K562 (cell line): ENCODE data around the gene NKIRAS1. TPM values are rescaled to one million over a fixed set of nuclear protein-coding genes. Genes with fewer than 3 reads are reported as not detected.
A peak's percentile ranks its signal among the peaks of the same experiment; 100 is the strongest.

Source experiments
- CCNT2 ChIP-seq: IDR thresholded peaks from 2 replicates; pipeline ENCODE4 v1.6.1; 2011; ENCODE audit warnings: borderline replicate concordance, low read depth, mild to moderate bottlenecking, moderate library complexity, mixed read lengths, low read length; ENCODE audit not compliant: insufficient read length; ENCODE audit errors: extremely low read depth
- CEBPG ChIP-seq, 3 experiments: fragments of 200-800 bp in 1 of 3; sonication (Bioruptor generic) in 1 of 3; sonication (generic) in 1 of 3; formaldehyde crosslinking in 1 of 3; IDR thresholded peaks in 2 of 3; conservative IDR thresholded peaks in 1 of 3; 2 replicates each; pipeline versions ENCODE4 v1.6.1 to v1.8.0; 2016 to 2022; ENCODE audit warnings: missing compliant biosample characterization in 2 of 3, missing genetic modification characterization in 2 of 3, mild to moderate bottlenecking in 1 of 3, missing genetic modification reagents in 1 of 3
- CXXC5 ChIP-seq: fragments of 250-450 bp; sonication (Bioruptor Pico); IDR thresholded peaks from 2 replicates; pipeline ENCODE4 v1.8.0; 2022; ENCODE audit warnings: inconsistent platforms, mild to moderate bottlenecking, moderate library complexity
- ELF2 ChIP-seq: fragments of 250-450 bp; sonication (Bioruptor Pico); IDR thresholded peaks from 2 replicates; pipeline ENCODE4 v1.5.0; 2021; ENCODE audit warnings: mild to moderate bottlenecking
- FOXJ2 ChIP-seq: fragments of 200-800 bp; sonication (Bioruptor generic); IDR thresholded peaks from 2 replicates; pipeline ENCODE4 v1.6.1; 2016; ENCODE audit warnings: missing genetic modification characterization, missing compliant biosample characterization
- LARP7 ChIP-seq: fragments of 450-650 bp; IDR thresholded peaks from 2 replicates; pipeline ENCODE4 v1.6.1; 2016
- MAFK ChIP-seq: IDR thresholded peaks from 2 replicates; pipeline ENCODE4 v1.6.1; 2011; ENCODE audit warnings: low read length, improper control_type of control experiment
- MNT ChIP-seq, 2 experiments: fragments of 450-650 bp; conservative IDR thresholded peaks; 2 replicates each; pipeline ENCODE4 v1.6.1; 2017; ENCODE audit warnings: mild to moderate bottlenecking in 2 of 2, moderate library complexity in 2 of 2
- NR4A1 ChIP-seq, 2 experiments: fragments of 250-450 bp in 1 of 2; fragments of 450-650 bp in 1 of 2; sonication (Bioruptor Pico) in 1 of 2; IDR thresholded peaks; 2 replicates each; pipeline versions ENCODE4 v1.4.0 to v1.6.1; 2016 to 2020; ENCODE audit warnings: mild to moderate bottlenecking in 2 of 2, missing compliant biosample characterization in 1 of 2, missing genetic modification characterization in 1 of 2, moderate library complexity in 1 of 2
- NUFIP1 ChIP-seq: fragments of 450-650 bp; IDR thresholded peaks from 2 replicates; pipeline ENCODE4 v1.6.1; 2018; ENCODE audit not compliant: partially characterized antibody
- POLR2B ChIP-seq: fragments of 450-650 bp; IDR thresholded peaks from 2 replicates; pipeline ENCODE4 v1.6.1; 2018; ENCODE audit warnings: low read depth; ENCODE audit not compliant: partially characterized antibody
- RBBP5 ChIP-seq: fragments of 200-600 bp; sonication (generic); IDR thresholded peaks from 2 replicates; pipeline ENCODE4 v1.6.1; 2012; ENCODE audit warnings: borderline replicate concordance, mild to moderate bottlenecking, low read length, control low read depth, inconsistent platforms; ENCODE audit not compliant: insufficient read depth, poor library complexity, severe bottlenecking
- RUNX1 ChIP-seq: sonication (generic); IDR thresholded peaks from 2 replicates; pipeline ENCODE4 v1.6.1; 2016; ENCODE audit warnings: antibody characterized with exemption, low read depth
- SMAD1 ChIP-seq: fragments of 150-350 bp; IDR thresholded peaks from 2 replicates; pipeline ENCODE4 v1.6.1; 2014; ENCODE audit warnings: low read length, low read depth; ENCODE audit not compliant: partially characterized antibody
- THRAP3 ChIP-seq: fragments of 450-650 bp; IDR thresholded peaks from 2 replicates; pipeline ENCODE4 v1.6.1; 2016; ENCODE audit warnings: mild to moderate bottlenecking, inconsistent platforms, borderline replicate concordance
- ZNF76 ChIP-seq: fragments of 250-450 bp; sonication (Bioruptor Pico); IDR thresholded peaks from 2 replicates; pipeline ENCODE4 v1.4.0; 2020; ENCODE audit warnings: mild to moderate bottlenecking, moderate library complexity, borderline replicate concordance
- polyA plus RNA-seq, 8 experiments: library from polyadenylated mRNA; depleted of rRNA in 4 of 8; stranded (reverse) in 5 of 8; unstranded in 3 of 8; fragments of >200 nt; fragmentation: Nextera tagmentation in 2 of 8; fragmentation: Illumina TruSeq in 1 of 8; extraction: Ambion mirVana in 2 of 8; extraction: Trizol in 1 of 8; gene quantifications; 2 replicates each; pipeline versions ENCODE4 v1.2.1 to v1.2.3, GENCODE V29; 2011 to 2014; ENCODE audit warnings: inconsistent platforms in 1 of 8, missing spikeins in 1 of 8
- total RNA-seq, 7 experiments: library from RNA; depleted of rRNA in 6 of 7; stranded (reverse); fragments of >200 nt in 6 of 7; fragmentation: Illumina TruSeq in 2 of 7; extraction: Trizol in 2 of 7; gene quantifications; 2 replicates each; pipeline versions ENCODE4 v1.2.1 to v1.2.3, GENCODE V29; 2011 to 2021; ENCODE audit warnings: low replicate concordance in 1 of 7
- TF ChIP-seq, protein P1 (sequence below), 2 experiments: fragments of 150-350 bp in 1 of 2; IDR thresholded peaks; 2 replicates each; pipeline ENCODE4 v1.6.1; 2012 to 2016; ENCODE audit warnings: low read depth in 2 of 2, low read length in 2 of 2, mild to moderate bottlenecking in 1 of 2, moderate library complexity in 1 of 2
- TF ChIP-seq, protein P2 (sequence below): fragments of 250-450 bp; sonication (Bioruptor Pico); IDR thresholded peaks from 2 replicates; pipeline ENCODE4 v1.4.0; 2020; ENCODE audit warnings: borderline replicate concordance
- TF ChIP-seq, protein P3 (sequence below), 2 experiments: fragments of 450-650 bp in 1 of 2; sonication (generic) in 1 of 2; formaldehyde crosslinking; conservative IDR thresholded peaks; 2 replicates each; pipeline versions ENCODE4 v1.4.0 to v1.8.1; 2020 to 2022; ENCODE audit warnings: mild to moderate bottlenecking in 1 of 2, missing genetic modification reagents in 1 of 2

The NKIRAS1 gene
- total and polyA plus RNA-seq, 9 of the 15 experiments (the other 6 are each of a cell fraction or from before 2014, with no cell fraction given) = 5.1 to 10.3 (median 6.3) TPM

- TF ChIP-seq RBBP5 = no peak
- no peak for TF ChIP-seq RUNX1
- TF ChIP-seq CXXC5 (CRISPR knock-in tag) = no peak
- TF ChIP-seq CEBPG (CRISPR knock-in tag; IDR thresholded peaks at IDR 0.05) = no peak
- peak in 1 of 2 experiments; percentile 53; a peak in 1 of 4 replicates for TF ChIP-seq CEBPG (tag; conservative IDR thresholded peaks at IDR 0.05 in 1 of 2, IDR thresholded peaks at IDR 0.05 in 1 of 2)
- TF ChIP-seq, protein P1, sequence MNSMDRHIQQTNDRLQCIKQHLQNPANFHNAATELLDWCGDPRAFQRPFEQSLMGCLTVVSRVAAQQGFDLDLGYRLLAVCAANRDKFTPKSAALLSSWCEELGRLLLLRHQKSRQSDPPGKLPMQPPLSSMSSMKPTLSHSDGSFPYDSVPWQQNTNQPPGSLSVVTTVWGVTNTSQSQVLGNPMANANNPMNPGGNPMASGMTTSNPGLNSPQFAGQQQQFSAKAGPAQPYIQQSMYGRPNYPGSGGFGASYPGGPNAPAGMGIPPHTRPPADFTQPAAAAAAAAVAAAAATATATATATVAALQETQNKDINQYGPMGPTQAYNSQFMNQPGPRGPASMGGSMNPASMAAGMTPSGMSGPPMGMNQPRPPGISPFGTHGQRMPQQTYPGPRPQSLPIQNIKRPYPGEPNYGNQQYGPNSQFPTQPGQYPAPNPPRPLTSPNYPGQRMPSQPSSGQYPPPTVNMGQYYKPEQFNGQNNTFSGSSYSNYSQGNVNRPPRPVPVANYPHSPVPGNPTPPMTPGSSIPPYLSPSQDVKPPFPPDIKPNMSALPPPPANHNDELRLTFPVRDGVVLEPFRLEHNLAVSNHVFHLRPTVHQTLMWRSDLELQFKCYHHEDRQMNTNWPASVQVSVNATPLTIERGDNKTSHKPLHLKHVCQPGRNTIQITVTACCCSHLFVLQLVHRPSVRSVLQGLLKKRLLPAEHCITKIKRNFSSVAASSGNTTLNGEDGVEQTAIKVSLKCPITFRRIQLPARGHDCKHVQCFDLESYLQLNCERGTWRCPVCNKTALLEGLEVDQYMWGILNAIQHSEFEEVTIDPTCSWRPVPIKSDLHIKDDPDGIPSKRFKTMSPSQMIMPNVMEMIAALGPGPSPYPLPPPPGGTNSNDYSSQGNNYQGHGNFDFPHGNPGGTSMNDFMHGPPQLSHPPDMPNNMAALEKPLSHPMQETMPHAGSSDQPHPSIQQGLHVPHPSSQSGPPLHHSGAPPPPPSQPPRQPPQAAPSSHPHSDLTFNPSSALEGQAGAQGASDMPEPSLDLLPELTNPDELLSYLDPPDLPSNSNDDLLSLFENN (IDR thresholded peaks at IDR 0.05; ENCODE audit: low read depth in 2 of 2, low read length in 2 of 2) = 0 out of 4 replicates have a peak, but pooled peaks of 1 of the 2 experiments have one; percentile 43
- TF ChIP-seq THRAP3 = no peak
- TF ChIP-seq ELF2 (CRISPR knock-in tag) = no peak
- no peak for TF ChIP-seq MNT (conservative IDR thresholded peaks at IDR 0.05)
- TF ChIP-seq FOXJ2 (tag) = no peak
- TF ChIP-seq CCNT2 = peak; percentile 16
- TF ChIP-seq, protein P2, sequence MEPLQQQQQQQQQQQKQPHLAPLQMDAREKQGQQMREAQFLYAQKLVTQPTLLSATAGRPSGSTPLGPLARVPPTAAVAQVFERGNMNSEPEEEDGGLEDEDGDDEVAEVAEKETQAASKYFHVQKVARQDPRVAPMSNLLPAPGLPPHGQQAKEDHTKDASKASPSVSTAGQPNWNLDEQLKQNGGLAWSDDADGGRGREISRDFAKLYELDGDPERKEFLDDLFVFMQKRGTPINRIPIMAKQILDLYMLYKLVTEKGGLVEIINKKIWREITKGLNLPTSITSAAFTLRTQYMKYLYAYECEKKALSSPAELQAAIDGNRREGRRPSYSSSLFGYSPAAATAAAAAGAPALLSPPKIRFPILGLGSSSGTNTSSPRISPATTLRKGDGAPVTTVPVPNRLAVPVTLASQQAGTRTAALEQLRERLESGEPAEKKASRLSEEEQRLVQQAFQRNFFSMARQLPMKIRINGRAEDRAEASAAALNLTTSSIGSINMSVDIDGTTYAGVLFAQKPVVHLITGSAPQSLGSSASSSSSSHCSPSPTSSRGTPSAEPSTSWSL (CRISPR knock-in tag) = no peak
- TF ChIP-seq POLR2B = peak; percentile 52
- TF ChIP-seq MAFK = no peak
- TF ChIP-seq, protein P3, sequence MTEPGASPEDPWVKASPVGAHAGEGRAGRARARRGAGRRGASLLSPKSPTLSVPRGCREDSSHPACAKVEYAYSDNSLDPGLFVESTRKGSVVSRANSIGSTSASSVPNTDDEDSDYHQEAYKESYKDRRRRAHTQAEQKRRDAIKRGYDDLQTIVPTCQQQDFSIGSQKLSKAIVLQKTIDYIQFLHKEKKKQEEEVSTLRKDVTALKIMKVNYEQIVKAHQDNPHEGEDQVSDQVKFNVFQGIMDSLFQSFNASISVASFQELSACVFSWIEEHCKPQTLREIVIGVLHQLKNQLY (CRISPR knock-in tag; conservative IDR thresholded peaks at IDR 0.05) = no peak
- TF ChIP-seq ZNF76 (CRISPR knock-in tag) = no peak
- TF ChIP-seq NR4A1 (CRISPR knock-in tag; IDR thresholded peaks at IDR 0.05) = no peak
- no peak for TF ChIP-seq NR4A1 (tag; IDR thresholded peaks at IDR 0.05)
- peak; percentile 5 for TF ChIP-seq SMAD1
- no peak for TF ChIP-seq LARP7
- TF ChIP-seq NUFIP1 = no peak
Observed at GRCh38 chr3:23920151-23920655, 3.4 kb upstream of the NKIRAS1 start (continued).
